ENCODE data around the gene STOM. TPM values are rescaled to one million over a fixed set of nuclear protein-coding genes. Genes with fewer than 3 reads are reported as not detected.
"Not testable (repeated sequence)": the region's sequence is repeated elsewhere in the genome, so short reads cannot be mapped to it uniquely, and the experiment has no call there.

The STOM gene
- total RNA-seq, 1 donor from 2014 or later = 194 TPM

GRCh38 chr9:121296213-121297127, 73.6 kb downstream of the STOM start:
- intact Hi-C loops (cut with DNase I) = no loop called here
- ATAC-seq = no peak
- DNase-seq (ENCODE audit: missing footprints) = no peak

DNA sequence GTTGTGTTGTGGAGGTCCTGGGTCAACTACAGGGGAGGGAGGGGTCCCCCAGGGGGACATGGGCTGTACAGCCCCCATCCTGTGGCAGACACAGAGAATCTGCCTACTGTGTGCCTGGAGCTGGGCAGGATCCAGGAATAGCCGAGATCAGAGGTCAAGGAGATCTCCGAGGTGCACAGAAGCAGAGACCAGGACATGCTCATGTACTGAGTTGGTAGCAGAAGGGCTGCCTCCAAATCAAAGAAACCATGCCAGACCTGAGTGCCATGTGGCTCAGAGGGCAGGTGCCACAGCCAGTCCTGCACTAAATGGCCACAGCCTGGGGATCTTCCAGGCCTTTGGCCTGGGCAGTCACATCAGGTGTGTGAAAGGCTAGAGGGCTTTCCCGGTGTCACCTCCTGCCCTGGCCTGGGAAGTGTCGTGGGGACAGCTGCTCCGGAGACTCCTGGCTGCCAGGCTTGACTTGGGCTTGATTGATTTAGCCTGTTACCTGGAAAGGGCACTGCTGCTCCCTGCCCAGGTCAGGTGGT, 74.3 kb downstream of the STOM start:
- intact Hi-C loops (cut with DNase I) = no loop called here
- ATAC-seq = no peak

GRCh38 chr9:121294866-121295661, 75.0 kb downstream of the STOM start:
- intact Hi-C loops (cut with DNase I) = no loop called here
- ATAC-seq (peak; percentile 69), DNase-seq (ENCODE audit: missing footprints) (peak; percentile 75)

More for the DNA sequence above, 74.3 kb downstream of the STOM start:
- DNase-seq (ENCODE audit: missing footprints) = peak; percentile 44

GRCh38 chr9:121294151-121294743, 75.8 kb downstream of the STOM start:
- intact Hi-C loops (cut with DNase I) = no loop called here
- ATAC-seq (peak; percentile 56), DNase-seq (ENCODE audit: missing footprints) (peak; percentile 87)

- ATAC-seq (no peak), DNase-seq (ENCODE audit: missing footprints) (no peak)
- intact Hi-C loops (cut with DNase I) = no loop called here
Observed at GRCh38 chr9:121292801-121293241, 77.2 kb downstream of the STOM start.

GRCh38 chr9:121292051-121292450, 78.0 kb downstream of the STOM start:
- no peak for DNase-seq (ENCODE audit: missing footprints)
- no peak for ATAC-seq
- intact Hi-C loops (cut with DNase I) = no loop called here

DNA sequence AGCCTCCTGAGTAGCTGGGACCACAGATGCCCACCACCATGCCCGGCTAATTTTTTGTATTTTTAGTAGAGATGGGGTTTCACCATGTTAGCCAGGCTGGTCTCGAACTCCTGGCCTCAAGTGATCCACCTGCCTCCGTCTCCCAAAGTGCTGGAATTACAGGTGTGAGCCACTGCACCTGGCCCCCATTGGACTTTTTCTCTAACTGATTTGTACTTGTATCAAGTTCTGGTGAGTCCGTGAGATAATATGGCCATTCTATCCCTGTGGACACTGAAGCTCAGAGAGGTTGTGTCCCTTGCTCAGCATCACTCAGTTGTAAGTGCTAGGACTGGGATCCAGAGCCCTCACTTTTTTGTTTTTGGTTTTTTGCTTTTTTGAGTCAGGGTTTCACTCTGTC, 78.5 kb downstream of the STOM start:
- intact Hi-C loops (cut with DNase I); ATAC-seq; DNase-seq (ENCODE audit: missing footprints): not testable (repeated sequence)

DNA sequence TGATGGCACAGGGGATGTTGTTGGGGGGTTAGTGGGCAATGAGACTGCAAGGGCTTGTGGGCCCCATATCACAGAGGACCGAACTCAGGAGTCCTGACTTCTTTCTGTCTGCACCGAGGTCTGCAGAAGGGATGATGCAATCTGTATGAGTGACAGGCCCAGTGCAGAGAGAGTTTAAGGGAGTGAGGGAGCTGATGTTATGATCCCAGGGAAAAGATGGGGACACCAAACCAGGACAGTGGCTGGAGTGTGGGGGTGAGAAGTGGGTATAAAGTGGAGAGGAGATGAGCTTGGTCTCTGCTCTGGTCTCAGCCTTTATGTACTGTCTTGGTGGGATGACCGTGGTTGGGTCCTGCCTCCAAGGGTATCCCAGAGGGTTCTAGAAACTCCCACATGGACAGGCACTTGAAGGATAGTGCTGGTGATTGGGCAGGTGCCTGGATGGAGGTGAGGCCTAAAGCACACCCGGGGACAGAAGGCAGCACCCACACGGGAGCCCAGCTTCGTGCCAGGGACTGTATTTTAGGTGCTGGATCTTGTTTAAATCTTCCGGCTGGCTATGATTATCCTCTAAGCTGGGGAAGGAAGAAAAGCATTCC, 80.2 kb downstream of the STOM start:
- DNase-seq (ENCODE audit: missing footprints) = peak; percentile 43
- no peak for ATAC-seq
- intact Hi-C loops (cut with DNase I) = no loop called here

- intact Hi-C loops (cut with DNase I) = no loop called here
- DNase-seq (ENCODE audit: missing footprints) (peak; percentile 81), ATAC-seq (peak; percentile 51)
Observed at GRCh38 chr9:121289026-121289771, 80.9 kb downstream of the STOM start.

Other genes with a start within 250 kb of the STOM start
- gene RAB14, start 168.4 kb downstream of the STOM start, total RNA-seq = 52.6 TPM
- gene GSN, start 102.1 kb downstream of the STOM start, total RNA-seq = 966 TPM
- gene GGTA1, start 129.6 kb upstream of the STOM start, total RNA-seq = 27.9 TPM

Measured in Right ventricle myocardium inferior (tissue), 1 donor.